Upper lobe of left lung (tissue), 6 donors: ENCODE data around the gene LRRC1. TPM values are rescaled to one million over a fixed set of nuclear protein-coding genes. Genes with fewer than 3 reads are reported as not detected.

Experiments
- ATAC-seq, 2 donors: fragments of 200-7000 bp; cut with Tn5 transposase; one replicate each; pipeline ENCODE4 v1.9.1; 2022; ENCODE audit warnings: mild to moderate bottlenecking in 2 of 2, moderate library complexity in 2 of 2; ENCODE audit not compliant: low FRiP score in 2 of 2
- DNase-seq, 2 donors: peaks; one replicate each; pipeline ENCODE4 v3.0.0-alpha.2; 2019 to 2020
- H3K27ac ChIP-seq, 4 donors: fragments of 200-600 bp; sonication (generic); one replicate each; pipeline ENCODE4 v1.5.1; 2016 to 2019
- H3K27me3 ChIP-seq, 4 donors: fragments of 200-600 bp; sonication (generic); one replicate each; pipeline ENCODE4 v1.5.1; 2017 to 2019
- H3K36me3 ChIP-seq, 4 donors: fragments of 200-600 bp; sonication (generic); one replicate each; pipeline ENCODE4 v1.5.1; 2016 to 2019
- H3K4me1 ChIP-seq, 4 donors: fragments of 200-600 bp; sonication (generic); one replicate each; pipeline ENCODE4 v1.5.1; 2018 to 2019
- H3K4me3 ChIP-seq, 4 donors: fragments of 200-600 bp; sonication (generic); one replicate each; pipeline ENCODE4 v1.5.1; 2017 to 2019; ENCODE audit warnings: mild to moderate bottlenecking in 2 of 4, moderate library complexity in 1 of 4
- H3K9me3 ChIP-seq, 4 donors: fragments of 200-600 bp; sonication (generic); one replicate each; pipeline ENCODE4 v1.5.1; 2018 to 2019
- EP300 ChIP-seq, 4 donors: sonication (generic); formaldehyde crosslinking; IDR thresholded peaks; one replicate each; pipeline ENCODE4 v1.5.1; 2017; ENCODE audit warnings: antibody characterized with exemption in 4 of 4, control low read depth in 2 of 4
- POLR2A ChIP-seq, 4 donors: fragments of 450-650 bp; IDR thresholded peaks; one replicate each; pipeline ENCODE4 v1.5.1; 2016 to 2017; ENCODE audit warnings: antibody characterized with exemption in 4 of 4, mild to moderate bottlenecking in 2 of 4
- POLR2AphosphoS5 ChIP-seq, 2 donors: sonication (generic); formaldehyde crosslinking; IDR thresholded peaks; one replicate each; pipeline ENCODE4 v1.5.1; 2017; ENCODE audit warnings: antibody characterized with exemption in 2 of 2
- WGBS, 2 donors: methylation state at CpG; one replicate each; pipeline ENCODE4 v1.1.5; 2017 to 2018; 5-methylcytosine and 5-hydroxymethylcytosine counted together
- total RNA-seq, 6 donors: library from RNA; depleted of rRNA in 4 of 6; stranded (reverse); fragments of >200 nt in 4 of 6; gene quantifications; one replicate each; pipeline versions ENCODE4 v1.1.0 to v1.2.1, GENCODE V29; 2016 to 2021
- TF ChIP-seq, protein P1 (sequence below), 6 experiments: fragments of 450-650 bp in 4 of 6; fragments of 200-600 bp in 2 of 6; sonication (generic) in 2 of 6; IDR thresholded peaks; one replicate each; pipeline ENCODE4 v1.5.1; 2016 to 2019; ENCODE audit warnings: antibody characterized with exemption in 6 of 6
- donor health status: DM: no; HTN: no; CAD: no; lungs with moderate emphysema.
- donor health status: DM: no; HTN: yes; CAD: no; lungs with severe emphysema.

Gene LRRC1
- total RNA-seq, 6 donors from 2014 or later = 10.9 to 31.5 (median 19.4) TPM

DNA sequence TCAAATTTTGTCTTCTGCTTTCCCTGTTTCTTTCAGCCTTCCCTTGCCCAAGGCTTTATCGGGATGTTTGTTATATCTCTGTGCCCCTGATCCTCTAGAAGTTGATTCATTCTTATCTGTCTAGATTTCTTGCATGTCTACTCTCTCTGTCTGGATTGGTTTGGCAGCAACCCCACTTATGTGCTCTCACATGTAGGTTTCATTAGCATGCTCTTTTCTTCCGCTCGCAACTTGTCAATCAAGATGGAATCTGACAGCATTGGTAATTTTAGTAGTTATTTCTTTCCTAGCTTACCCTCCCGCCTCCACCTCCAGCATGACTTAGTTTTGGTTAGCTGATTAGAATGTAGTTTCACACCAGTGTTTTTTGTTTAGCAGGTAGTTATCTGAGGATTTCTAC, 39.3 kb downstream of the LRRC1 start:
- no peak for DNase-seq
- no peak for ATAC-seq
- H3K4me1 ChIP-seq = no peaks in the 10 kb centered on the region
- no peaks in the 10 kb centered on the region for H3K36me3 ChIP-seq
- TF ChIP-seq, protein P1, sequence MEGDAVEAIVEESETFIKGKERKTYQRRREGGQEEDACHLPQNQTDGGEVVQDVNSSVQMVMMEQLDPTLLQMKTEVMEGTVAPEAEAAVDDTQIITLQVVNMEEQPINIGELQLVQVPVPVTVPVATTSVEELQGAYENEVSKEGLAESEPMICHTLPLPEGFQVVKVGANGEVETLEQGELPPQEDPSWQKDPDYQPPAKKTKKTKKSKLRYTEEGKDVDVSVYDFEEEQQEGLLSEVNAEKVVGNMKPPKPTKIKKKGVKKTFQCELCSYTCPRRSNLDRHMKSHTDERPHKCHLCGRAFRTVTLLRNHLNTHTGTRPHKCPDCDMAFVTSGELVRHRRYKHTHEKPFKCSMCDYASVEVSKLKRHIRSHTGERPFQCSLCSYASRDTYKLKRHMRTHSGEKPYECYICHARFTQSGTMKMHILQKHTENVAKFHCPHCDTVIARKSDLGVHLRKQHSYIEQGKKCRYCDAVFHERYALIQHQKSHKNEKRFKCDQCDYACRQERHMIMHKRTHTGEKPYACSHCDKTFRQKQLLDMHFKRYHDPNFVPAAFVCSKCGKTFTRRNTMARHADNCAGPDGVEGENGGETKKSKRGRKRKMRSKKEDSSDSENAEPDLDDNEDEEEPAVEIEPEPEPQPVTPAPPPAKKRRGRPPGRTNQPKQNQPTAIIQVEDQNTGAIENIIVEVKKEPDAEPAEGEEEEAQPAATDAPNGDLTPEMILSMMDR (IDR thresholded peaks at IDR 0.05) = no peak
- TF ChIP-seq EP300 (IDR thresholded peaks at IDR 0.05) (no peak), POLR2A (IDR thresholded peaks at IDR 0.05) (no peak), POLR2AphosphoS5 (IDR thresholded peaks at IDR 0.05) (no peak)
- WGBS, 2 donors = 96 to 100% methylated on average over 4 of the region's 4 CpGs
- no peaks in the 10 kb centered on the region for H3K9me3 ChIP-seq
- no peak overlapping the region for H3K27ac ChIP-seq
- H3K4me3 ChIP-seq = no peak overlapping the region
- H3K27me3 ChIP-seq = no peaks in the 10 kb centered on the region

DNA sequence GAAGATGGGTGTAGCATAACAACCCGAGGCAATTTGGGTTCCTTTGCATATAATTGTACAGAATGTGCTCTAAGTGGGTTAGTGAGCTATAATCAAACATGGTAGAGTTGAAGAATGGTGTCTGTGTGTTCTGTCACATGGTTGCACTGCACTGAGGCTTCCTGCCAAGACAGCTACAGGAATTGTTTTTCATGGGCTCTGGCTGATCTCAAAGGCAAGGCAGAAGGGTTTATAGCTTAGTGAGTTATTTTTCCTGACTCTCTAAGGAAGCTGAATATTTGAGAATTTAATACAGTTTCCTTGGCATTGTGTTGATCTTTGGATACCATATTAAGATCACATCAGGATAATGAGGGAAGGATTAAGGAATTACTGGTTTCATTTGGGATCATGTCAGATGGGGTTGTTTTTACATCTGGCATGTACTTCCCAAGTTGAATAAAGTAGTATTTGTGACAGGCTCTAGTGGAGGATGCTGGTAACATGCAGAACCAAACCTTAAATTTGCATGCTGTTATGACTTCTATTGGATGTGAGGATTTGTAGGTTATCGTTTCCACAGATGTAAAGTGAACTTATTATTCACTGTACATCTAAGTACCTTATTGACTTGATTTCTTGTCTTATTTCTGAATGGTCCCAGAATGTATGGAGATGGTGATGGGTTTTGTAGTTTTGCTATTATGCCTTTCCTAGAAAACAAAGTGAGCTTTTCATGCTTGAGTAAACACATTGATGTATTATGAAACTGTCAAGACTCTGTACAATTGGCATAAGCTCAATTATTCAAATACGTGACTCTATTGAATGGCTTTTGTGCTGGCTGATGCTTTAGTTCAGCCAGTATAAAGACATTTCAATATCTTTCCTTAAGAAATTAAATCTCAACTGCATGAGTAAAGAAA, 43.3 kb downstream of the LRRC1 start:
- no peak for DNase-seq
- H3K4me3 ChIP-seq = no peak overlapping the region

DNA sequence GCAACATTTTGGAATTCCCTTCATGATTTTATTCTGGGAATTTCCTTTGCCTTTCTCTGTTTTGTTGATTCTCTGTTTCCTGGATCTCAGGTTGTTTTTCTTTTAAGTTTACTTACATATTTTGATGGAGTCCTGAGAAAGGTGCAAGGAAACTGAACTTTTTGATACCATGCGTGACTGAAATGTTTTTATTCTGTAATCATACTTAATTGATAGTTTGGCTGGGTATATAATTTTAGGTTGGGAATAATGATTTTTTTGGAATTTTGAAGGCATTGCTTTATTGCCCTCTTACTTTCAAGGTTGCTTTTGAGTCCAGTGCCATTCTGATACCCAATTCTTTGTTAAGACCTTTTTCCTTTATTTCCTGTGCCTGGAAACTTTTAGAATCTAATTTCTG, 45.2 kb downstream of the LRRC1 start:
- Histone ChIP-seq H3K4me3 (no peak overlapping the region), H3K27ac (no peak overlapping the region), H3K4me1 (no peaks in the 10 kb centered on the region), H3K9me3 (peaks cover 0 to 4% (median 0%) of the 10 kb centered on the region in 4 donors), H3K36me3 (no peaks in the 10 kb centered on the region), H3K27me3 (no peaks in the 10 kb centered on the region)
- 100% methylated on average over 1 of the region's 1 CpG for WGBS, 2 donors
- DNase-seq = no peak
- TF ChIP-seq POLR2A (IDR thresholded peaks at IDR 0.05) (no peak), POLR2AphosphoS5 (IDR thresholded peaks at IDR 0.05) (no peak), EP300 (IDR thresholded peaks at IDR 0.05) (no peak)
- TF ChIP-seq, protein P1 (IDR thresholded peaks at IDR 0.05) = no peak
- ATAC-seq = no peak

More for the DNA sequence above, 43.3 kb downstream of the LRRC1 start:
- Histone ChIP-seq H3K4me1 (no peaks in the 10 kb centered on the region), H3K9me3 (peaks cover 0 to 4% (median 0%) of the 10 kb centered on the region in 4 donors), H3K36me3 (no peaks in the 10 kb centered on the region), H3K27me3 (no peaks in the 10 kb centered on the region), H3K27ac (no peak overlapping the region)
- no peak for ATAC-seq
- no peak for TF ChIP-seq POLR2A (IDR thresholded peaks at IDR 0.05)
- TF ChIP-seq, protein P1 (IDR thresholded peaks at IDR 0.05) = no peak
- no peak for TF ChIP-seq POLR2AphosphoS5 (IDR thresholded peaks at IDR 0.05)
- no peak for TF ChIP-seq EP300 (IDR thresholded peaks at IDR 0.05)
- 66% methylated on average over 3 of the region's 3 CpGs for WGBS, 2 donors

DNA sequence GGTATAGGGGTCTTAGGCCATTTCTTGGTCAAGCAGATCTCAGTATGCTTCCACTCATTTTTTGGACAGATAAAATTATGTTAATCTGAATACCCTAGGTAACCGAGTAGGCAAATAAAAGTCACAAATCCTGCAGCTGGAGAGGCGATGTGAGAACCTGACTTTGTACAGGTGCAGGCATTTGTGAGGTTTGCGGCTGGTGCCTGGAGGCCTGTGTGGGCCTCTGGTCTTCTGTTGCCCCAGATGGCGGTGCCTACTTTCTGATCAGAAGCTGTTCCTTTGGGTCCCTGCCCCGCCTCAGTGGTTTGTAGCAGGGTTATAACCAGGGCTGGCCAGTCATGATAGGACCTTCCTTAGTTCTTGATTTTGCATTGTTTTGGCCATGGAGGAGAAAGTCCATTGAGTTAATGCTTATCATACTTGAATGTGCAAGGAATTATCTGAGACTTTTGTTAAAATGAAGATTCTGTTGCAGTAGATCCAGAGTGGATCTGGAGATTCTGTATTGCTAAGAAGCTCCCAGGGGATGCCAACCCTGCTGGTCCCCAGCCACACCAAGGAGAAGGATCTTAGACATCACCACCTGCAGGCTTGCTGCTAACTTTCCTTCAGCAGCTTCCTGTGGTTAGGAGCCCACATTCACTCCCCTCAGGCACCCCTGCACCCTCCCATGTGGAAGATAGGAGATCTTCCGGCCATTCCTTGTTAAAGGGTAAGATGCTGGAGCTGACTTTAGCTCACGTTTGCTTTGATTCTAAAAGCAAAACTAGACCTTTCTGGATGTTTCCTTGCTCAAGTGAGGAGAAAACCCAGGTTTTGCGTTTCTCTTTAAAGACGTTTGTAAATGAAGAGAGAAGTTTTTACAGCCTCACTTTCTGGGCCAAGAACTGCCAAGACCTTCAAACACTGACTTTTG, 50.7 kb downstream of the LRRC1 start:
- Histone ChIP-seq H3K4me1 (no peaks in the 10 kb centered on the region), H3K4me3 (no peak overlapping the region), H3K27me3 (no peaks in the 10 kb centered on the region), H3K27ac (no peak overlapping the region), H3K9me3 (no peaks in the 10 kb centered on the region), H3K36me3 (no peaks in the 10 kb centered on the region)
- 91 to 92% methylated on average over 6 to 9 of the region's 9 CpGs for WGBS, 2 donors
- TF ChIP-seq POLR2A (IDR thresholded peaks at IDR 0.05) (no peak), POLR2AphosphoS5 (IDR thresholded peaks at IDR 0.05) (no peak), EP300 (IDR thresholded peaks at IDR 0.05) (no peak)
- TF ChIP-seq, protein P1 (IDR thresholded peaks at IDR 0.05) = no peak
- ATAC-seq (no peak), DNase-seq (no peak)
